IPS-18a (cell line): Measurements from ENCODE around the gene NEDD8.

ENCODE experiments used
- H3K27ac ChIP-seq: one replicate; pipeline ENCODE4 v1.5.1; 2013; ENCODE audit warnings: low read length
- H3K27me3 ChIP-seq: one replicate; pipeline ENCODE4 v1.6.1; 2013; ENCODE audit warnings: mild to moderate bottlenecking, low read length; ENCODE audit not compliant: control insufficient read depth, insufficient read depth
- H3K36me3 ChIP-seq: one replicate; pipeline ENCODE4 v1.6.1; 2013; ENCODE audit warnings: low read depth, low read length; ENCODE audit not compliant: control insufficient read depth
- H3K4me1 ChIP-seq: one replicate; pipeline ENCODE4 v1.6.1; 2013; ENCODE audit warnings: low read depth, low read length; ENCODE audit not compliant: control insufficient read depth
- H3K4me3 ChIP-seq: one replicate; pipeline ENCODE4 v1.5.1; 2013; ENCODE audit warnings: low read length
- H3K9ac ChIP-seq: one replicate; pipeline ENCODE4 v1.6.1; 2013; ENCODE audit warnings: mild to moderate bottlenecking, low read length, moderate library complexity
- H3K9me3 ChIP-seq: one replicate; pipeline ENCODE4 v1.6.1; 2013; ENCODE audit warnings: low read depth, low read length; ENCODE audit not compliant: control insufficient read depth

NEDD8 gene

DNA sequence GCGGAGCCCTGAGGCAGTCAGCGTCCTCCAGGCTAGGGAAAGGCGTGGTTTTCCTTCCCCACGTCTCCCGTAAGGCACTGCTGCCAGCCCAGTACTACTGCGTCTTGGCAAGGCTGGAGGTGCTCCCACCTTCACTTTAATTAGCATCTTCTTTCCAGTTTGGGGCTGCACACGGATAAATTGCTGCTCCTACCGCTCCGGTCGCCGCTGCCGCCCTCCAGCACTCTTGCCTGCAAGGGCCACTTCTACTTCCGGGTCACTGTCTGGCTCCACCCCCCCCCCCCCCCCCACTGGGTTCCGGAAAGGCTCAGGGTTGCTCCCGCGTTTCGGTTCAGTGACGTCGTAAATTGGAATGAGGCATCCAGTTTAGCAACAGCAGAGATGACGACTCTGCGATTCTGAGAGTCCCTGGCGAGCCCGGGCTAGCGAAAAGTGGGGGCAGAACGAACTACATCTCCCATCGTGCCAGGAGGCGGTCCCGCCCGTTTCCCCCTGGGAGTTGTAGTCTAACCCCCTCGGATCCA, at the start of gene NEDD8:
TSS of gene NEDD8 (minus strand) at position 247 of the 524 bp plus-strand sequence. CDS start at position 147, 100 bp downstream.
- Histone ChIP-seq H3K36me3 (peaks cover 17% of the 10 kb centered on the region), H3K4me1 (peaks cover 7% of the 10 kb centered on the region), H3K27me3 (no peaks in the 10 kb centered on the region), H3K9ac (peak within 1 kb of the TSS; percentile 79), H3K4me3 (peak within 1 kb of the TSS; percentile 93), H3K27ac (peak within 1 kb of the TSS; percentile 72), H3K9me3 (no peaks in the 10 kb centered on the region)

DNA sequence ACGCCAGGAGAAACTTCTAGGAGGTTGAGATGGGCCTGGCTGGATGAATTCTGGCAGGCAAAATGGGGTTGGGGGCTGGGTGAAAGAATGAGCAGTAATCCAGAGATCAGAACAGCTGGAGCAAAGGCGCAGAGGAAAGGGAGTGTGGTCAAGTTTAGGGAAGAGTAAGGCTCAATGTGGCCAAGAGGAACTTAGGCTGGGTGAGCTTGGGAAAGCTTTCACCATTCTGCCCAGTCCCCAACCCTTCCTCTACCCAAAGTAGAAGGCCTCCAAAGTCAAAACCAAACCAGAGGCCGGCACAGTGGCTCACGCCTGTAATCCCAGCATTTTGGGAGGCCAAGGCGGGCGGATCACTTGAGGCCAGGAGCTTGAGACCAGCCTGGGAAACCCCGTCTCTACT, 49.5 kb upstream of the NEDD8 start:
- no peak overlapping the region for H3K4me3 ChIP-seq
- no peaks in the 10 kb centered on the region for H3K36me3 ChIP-seq
- no peaks in the 10 kb centered on the region for H3K27me3 ChIP-seq
- H3K9me3 ChIP-seq = no peaks in the 10 kb centered on the region
- H3K9ac ChIP-seq = no peak overlapping the region
- H3K4me1 ChIP-seq = no peaks in the 10 kb centered on the region
- no peak overlapping the region for H3K27ac ChIP-seq

DNA sequence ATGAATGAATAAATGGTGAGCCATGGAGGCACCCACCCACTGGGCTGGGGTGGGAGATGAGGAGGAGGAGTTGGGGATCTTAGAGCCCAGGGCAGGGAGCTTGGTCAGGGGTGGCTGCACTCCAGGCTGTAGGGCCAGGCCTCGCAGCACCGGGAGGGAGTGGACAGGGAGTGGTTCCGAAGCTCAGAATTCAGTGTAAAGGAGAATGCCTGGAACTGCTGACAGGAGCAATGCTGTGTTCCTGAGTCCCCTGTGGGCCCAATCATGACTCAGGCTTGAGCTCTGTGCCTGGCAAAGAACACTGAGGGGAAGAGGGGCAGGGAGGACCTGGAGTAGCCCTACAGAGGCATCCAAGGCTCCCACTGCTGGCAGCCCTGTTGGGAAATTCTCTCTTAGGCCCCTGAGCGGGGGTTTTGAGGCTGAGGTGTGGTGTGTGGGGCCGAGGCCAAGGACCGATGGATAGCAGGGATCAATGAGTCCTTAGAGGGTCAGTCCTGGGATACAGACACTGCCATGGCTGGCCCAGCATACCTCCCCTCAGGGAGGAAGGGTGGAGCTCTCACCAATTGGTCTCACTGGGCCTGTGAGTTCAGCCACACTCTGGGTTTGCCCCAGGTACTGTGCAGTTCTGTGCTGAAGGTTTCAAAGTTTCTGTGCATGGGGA, 48.8 kb upstream of the NEDD8 start:
- H3K27ac ChIP-seq = no peak overlapping the region
- H3K36me3 ChIP-seq = no peaks in the 10 kb centered on the region
- H3K4me3 ChIP-seq = no peak overlapping the region
- no peak overlapping the region for H3K9ac ChIP-seq
- H3K9me3 ChIP-seq = no peaks in the 10 kb centered on the region
- no peaks in the 10 kb centered on the region for H3K4me1 ChIP-seq
- no peaks in the 10 kb centered on the region for H3K27me3 ChIP-seq

DNA sequence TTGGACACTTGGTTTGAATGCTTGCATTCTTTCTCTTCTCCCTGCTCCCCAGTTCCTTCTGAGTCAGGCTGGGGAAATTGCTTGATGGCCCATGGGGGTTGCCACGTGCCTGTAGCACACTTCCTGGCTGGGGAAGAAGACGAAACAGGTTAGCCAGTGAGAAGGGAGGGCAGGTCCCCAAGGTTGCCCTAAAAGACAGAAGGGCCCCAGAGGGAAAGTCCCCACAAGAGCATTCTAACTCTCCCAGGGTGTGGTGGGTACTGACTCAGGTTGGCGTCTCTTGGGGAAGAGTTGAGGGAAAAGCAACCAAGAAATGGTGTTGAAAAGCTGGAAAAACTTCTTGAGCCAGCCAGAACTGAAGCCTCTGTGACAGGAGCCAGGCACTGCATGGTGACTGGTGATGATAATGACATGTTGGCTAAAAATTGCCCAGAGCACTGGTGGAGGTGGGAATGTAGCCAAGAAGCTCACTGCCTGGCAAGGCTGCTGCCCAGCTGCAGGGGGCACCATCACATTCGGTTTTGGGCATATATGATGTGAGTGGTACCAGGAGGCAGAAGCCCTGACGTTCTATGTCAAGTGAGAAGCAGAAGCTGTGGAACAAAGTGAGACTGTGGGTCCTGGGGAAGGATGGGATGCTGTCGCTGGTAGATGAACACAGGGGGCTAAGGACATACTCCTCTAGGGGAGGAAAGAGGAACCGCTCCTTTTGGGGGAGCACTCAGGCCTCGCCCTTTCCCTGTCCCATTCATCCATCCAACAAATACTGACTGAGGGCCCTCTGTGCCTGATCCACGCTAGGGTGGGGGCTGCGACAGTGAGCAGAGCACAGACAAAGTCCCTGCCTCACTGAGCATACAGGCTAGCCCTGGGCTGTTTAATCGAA, 47.4 kb upstream of the NEDD8 start:
- no peaks in the 10 kb centered on the region for H3K9me3 ChIP-seq
- no peak overlapping the region for H3K27ac ChIP-seq
- H3K36me3 ChIP-seq = no peaks in the 10 kb centered on the region
- no peaks in the 10 kb centered on the region for H3K27me3 ChIP-seq
- no peak overlapping the region for H3K4me3 ChIP-seq
- no peak overlapping the region for H3K9ac ChIP-seq
- H3K4me1 ChIP-seq = no peaks in the 10 kb centered on the region

DNA sequence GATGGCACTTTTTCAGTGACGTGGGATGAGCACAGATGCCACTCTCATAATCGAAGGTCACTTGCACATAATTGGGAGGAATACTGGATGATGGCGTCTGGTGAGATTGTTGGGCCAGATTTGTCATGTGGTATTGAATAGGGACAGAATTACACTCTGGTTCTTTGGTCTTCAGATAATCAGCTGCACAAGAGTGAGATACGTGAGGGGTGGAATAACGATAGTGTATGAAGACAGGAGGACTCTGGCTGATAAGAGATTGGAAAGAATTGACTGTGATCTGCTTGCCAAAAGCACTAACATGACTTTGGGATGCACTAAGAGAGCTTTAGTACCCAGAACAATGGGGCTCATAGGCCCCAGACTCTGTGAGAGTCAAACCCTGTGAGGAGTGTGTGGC, 46.3 kb upstream of the NEDD8 start:
- H3K4me3 ChIP-seq = no peak overlapping the region
- H3K36me3 ChIP-seq = no peaks in the 10 kb centered on the region
- H3K27me3 ChIP-seq = no peaks in the 10 kb centered on the region
- H3K27ac ChIP-seq = no peak overlapping the region
- H3K9ac ChIP-seq = no peak overlapping the region
- no peaks in the 10 kb centered on the region for H3K4me1 ChIP-seq
- H3K9me3 ChIP-seq = no peaks in the 10 kb centered on the region

DNA sequence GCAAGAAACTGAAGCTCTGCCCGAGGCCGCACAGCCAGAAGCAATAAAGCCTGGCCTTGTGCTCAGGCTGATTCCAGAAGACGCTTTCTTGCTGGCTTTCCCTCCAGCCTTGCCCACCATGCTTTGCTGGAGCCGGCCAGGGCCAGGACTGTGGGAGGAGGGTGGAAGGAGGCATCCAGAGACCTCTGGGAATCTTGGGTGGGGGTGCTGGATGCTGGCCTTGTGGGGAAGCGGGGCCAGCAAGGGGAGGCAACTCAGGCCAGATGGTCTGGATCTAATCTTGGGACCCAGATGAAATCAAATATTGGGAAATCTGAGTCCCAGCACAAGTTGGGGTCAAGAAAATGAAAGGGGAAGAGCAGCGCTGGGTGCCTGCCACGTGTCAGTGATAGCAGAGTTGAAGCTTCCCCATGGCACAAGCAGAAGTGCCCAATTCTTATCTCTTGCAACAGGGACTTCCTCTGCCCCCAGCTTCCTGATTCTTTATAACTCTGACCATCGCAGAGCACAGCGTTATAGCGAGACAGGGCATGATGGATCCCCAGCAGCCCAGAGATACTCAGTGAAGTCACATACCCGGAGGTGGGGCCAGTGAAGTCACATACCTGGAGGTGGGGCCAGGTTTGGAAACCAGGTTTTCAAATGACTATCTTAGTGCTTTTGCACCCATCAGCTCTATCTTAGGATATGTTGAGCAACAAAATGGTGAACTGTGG, 45.6 kb upstream of the NEDD8 start:
- Histone ChIP-seq H3K9ac (no peak overlapping the region), H3K27ac (no peak overlapping the region), H3K36me3 (no peaks in the 10 kb centered on the region), H3K4me1 (no peaks in the 10 kb centered on the region), H3K4me3 (no peak overlapping the region), H3K9me3 (no peaks in the 10 kb centered on the region), H3K27me3 (no peaks in the 10 kb centered on the region)

DNA sequence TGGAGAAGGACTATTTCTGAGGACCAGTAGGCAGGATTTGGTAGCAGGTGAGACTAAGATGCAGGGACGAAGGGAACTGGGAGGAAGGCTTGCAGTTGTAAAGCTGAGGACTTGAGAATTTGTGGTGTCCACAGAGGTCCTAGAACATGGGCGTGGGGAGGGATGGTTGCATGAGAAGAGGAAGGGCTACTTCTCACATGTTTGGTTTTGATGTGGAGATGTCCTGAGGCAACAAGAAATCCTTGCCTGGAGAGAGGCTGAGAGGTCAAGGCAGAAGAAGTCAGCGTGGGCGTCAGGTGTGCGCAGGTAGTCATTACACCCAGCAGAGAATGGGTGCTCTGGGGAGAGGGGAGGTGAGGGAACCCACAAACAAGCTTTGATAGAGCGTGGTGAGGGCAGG, 44.9 kb upstream of the NEDD8 start:
- Histone ChIP-seq H3K27me3 (no peaks in the 10 kb centered on the region), H3K4me1 (no peaks in the 10 kb centered on the region), H3K9ac (no peak overlapping the region), H3K36me3 (no peaks in the 10 kb centered on the region), H3K27ac (no peak overlapping the region), H3K9me3 (no peaks in the 10 kb centered on the region), H3K4me3 (no peak overlapping the region)

DNA sequence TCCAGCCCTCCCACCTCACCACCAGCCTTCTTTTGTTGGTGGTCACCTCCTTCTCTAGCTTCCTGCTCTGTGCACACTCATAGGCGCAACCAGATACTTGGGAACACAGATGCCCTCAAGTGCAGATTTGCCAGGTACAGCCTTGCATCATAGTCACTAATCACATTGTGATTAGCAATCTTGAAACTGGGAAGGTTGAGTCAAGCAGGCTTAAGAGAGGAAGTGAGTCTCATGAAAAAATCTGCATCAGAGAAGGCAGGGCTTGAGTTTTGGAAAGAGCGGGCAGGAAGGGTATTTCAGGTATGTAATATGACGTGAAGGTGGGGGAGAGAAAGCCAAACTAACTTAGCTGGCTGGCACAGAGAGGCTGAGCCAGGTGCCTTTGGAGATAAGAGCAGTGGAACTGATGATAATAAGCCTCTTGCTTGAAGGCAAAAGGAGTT, 42.0 kb upstream of the NEDD8 start:
- H3K4me3 ChIP-seq = no peak overlapping the region
- no peaks in the 10 kb centered on the region for H3K27me3 ChIP-seq
- H3K9ac ChIP-seq = no peak overlapping the region
- no peaks in the 10 kb centered on the region for H3K4me1 ChIP-seq
- no peaks in the 10 kb centered on the region for H3K36me3 ChIP-seq
- H3K9me3 ChIP-seq = no peaks in the 10 kb centered on the region
- H3K27ac ChIP-seq = no peak overlapping the region

DNA sequence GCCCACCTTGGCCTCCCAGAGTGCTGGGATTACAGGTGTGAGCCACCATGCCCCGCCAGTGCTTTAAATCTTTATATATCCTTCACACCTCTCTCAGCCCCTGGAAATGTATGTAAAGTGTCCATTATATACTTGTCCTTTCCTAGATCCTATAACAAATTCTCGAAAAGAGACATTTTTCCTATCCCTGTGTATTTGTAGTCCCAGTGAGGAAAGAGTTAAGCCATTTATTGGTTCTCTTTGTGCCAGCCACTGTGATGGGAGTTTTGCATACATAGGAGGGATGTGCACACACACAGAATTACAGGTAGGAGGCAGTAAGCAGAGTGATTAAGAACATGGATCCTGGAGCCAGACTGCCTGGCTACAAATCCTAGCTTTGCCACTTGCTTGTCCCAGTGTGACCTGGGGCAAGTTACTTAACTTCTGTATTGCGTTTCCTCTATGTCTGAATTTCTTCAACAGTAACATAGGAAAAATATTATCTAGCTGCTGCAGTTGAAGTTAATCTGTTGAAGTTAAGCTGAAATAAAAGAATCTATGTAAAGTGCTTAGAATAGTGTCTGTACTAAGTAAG, 41.3 kb upstream of the NEDD8 start:
- Histone ChIP-seq H3K4me1 (no peaks in the 10 kb centered on the region), H3K27ac (no peak overlapping the region), H3K27me3 (no peaks in the 10 kb centered on the region), H3K9me3 (no peaks in the 10 kb centered on the region), H3K9ac (no peak overlapping the region), H3K4me3 (no peak overlapping the region), H3K36me3 (no peaks in the 10 kb centered on the region)

DNA sequence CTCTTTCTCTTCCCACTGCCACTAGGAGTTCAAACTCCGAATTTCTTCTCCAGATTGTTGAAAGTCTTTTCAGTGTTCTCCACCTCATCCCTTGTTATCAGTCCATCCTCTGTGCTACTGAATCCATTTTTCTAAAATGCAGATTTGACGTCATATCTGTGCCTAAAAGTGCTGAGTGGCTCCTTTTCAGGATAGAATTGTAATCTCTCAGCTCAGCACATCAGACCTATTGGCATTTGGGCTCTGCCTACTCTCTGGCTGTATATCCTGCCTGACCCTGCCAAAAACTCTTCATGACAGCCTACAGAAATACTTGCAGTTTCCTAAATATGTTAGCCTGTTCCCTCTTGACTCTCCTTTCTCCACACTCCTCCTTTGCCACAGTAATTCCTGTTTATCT, 40.3 kb upstream of the NEDD8 start:
- Histone ChIP-seq H3K27ac (no peak overlapping the region), H3K9ac (no peak overlapping the region), H3K4me3 (no peak overlapping the region), H3K27me3 (no peaks in the 10 kb centered on the region), H3K4me1 (no peaks in the 10 kb centered on the region), H3K36me3 (no peaks in the 10 kb centered on the region), H3K9me3 (no peaks in the 10 kb centered on the region)

DNA sequence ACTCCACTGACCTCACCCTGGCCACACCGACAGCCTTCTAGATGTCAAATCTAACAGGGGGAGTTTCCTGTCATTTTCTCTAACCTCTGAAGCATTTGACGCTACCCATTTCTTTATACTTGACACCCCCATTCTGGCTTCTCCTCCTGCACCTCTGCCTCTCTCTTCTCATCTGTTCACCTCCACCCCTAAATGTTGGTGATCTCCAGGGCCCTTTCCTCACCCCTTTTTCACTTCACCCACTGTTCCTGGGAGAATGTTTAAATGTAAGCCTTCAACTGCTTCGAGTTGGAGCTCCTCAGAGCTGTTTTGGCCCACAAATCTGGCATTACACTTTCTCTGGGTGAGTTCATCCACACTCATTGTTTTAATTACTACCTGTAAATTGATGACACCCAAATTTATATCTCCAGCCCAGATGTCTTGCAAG, 39.7 kb upstream of the NEDD8 start:
- Histone ChIP-seq H3K36me3 (peaks cover 4% of the 10 kb centered on the region), H3K9ac (peak overlapping the region; percentile 95), H3K9me3 (no peaks in the 10 kb centered on the region), H3K4me3 (peak overlapping the region; percentile 95), H3K4me1 (no peaks in the 10 kb centered on the region), H3K27me3 (no peaks in the 10 kb centered on the region), H3K27ac (no peak overlapping the region)
